ENCODE results near the gene NCOA1.

DNA sequence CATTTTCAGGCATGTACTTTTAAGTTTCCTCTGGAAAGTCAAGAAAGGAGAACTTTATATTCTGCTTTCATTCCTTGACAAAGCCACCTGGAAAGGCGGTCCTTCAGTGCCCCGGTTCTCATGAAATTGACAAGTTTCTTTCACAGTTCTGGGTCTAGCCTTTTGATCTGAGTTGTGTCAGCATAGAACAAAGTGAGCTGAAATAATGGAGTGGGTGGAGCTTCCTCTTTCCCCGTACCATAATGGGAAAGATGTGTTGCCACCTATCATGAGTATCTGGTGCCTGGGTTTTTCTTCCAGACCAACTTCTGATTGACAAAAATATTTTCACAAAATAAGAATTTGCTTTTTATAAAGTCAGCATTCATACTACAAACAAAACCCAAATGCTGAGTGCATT lies 252.9 kb downstream of the NCOA1 start:
- no peak for TF ChIP-seq POLR2A (IDR thresholded peaks at IDR 0.05)
- TF ChIP-seq, protein P1, sequence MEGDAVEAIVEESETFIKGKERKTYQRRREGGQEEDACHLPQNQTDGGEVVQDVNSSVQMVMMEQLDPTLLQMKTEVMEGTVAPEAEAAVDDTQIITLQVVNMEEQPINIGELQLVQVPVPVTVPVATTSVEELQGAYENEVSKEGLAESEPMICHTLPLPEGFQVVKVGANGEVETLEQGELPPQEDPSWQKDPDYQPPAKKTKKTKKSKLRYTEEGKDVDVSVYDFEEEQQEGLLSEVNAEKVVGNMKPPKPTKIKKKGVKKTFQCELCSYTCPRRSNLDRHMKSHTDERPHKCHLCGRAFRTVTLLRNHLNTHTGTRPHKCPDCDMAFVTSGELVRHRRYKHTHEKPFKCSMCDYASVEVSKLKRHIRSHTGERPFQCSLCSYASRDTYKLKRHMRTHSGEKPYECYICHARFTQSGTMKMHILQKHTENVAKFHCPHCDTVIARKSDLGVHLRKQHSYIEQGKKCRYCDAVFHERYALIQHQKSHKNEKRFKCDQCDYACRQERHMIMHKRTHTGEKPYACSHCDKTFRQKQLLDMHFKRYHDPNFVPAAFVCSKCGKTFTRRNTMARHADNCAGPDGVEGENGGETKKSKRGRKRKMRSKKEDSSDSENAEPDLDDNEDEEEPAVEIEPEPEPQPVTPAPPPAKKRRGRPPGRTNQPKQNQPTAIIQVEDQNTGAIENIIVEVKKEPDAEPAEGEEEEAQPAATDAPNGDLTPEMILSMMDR (IDR thresholded peaks at IDR 0.05), result no peak
